Thoracic aorta (tissue), 2 donors: ENCODE measurements around the gene RABEPK. TPM values are rescaled to one million over a fixed set of nuclear protein-coding genes. Genes with fewer than 3 reads are reported as not detected.

Experiments
- ATAC-seq: fragments of 150-250 bp; one replicate; pipeline ENCODE4 v1.8.0; 2017; ENCODE audit warnings: low read depth; ENCODE audit not compliant: insufficient number of reproducible peaks, low FRiP score
- DNase-seq: peaks from one replicate; pipeline ENCODE4 v3.0.0-alpha.2; 2020; ENCODE audit warnings: low spot score
- H3K27ac ChIP-seq, 2 donors: fragments of 200-600 bp; sonication (generic); 1 replicate in 1 of 2; 2 replicates in 1 of 2; pipeline ENCODE4 v1.5.1; 2016; ENCODE audit warnings: mild to moderate bottlenecking in 2 of 2, moderate library complexity in 2 of 2
- H3K27me3 ChIP-seq: fragments of 200-600 bp; sonication (generic); replicated peaks from 2 replicates; pipeline ENCODE4 v1.6.0; 2016; ENCODE audit warnings: mild to moderate bottlenecking; ENCODE audit not compliant: insufficient read depth
- H3K36me3 ChIP-seq: fragments of 200-600 bp; sonication (generic); one replicate; pipeline ENCODE4 v1.5.1; 2016
- H3K4me1 ChIP-seq, 2 donors: fragments of 200-600 bp; sonication (generic); 1 replicate in 1 of 2; 2 replicates in 1 of 2; pipeline versions ENCODE4 v1.5.1 to v1.6.0; 2016; ENCODE audit warnings: low read depth in 2 of 2, mild to moderate bottlenecking in 1 of 2; ENCODE audit not compliant: control insufficient read depth in 1 of 2
- H3K4me3 ChIP-seq: fragments of 200-600 bp; sonication (generic); 2 replicates; pipeline ENCODE4 v1.5.1; 2016; ENCODE audit warnings: mild to moderate bottlenecking
- H3K9me3 ChIP-seq: fragments of 200-600 bp; sonication (generic); 2 replicates; pipeline ENCODE4 v1.5.1; 2016
- CTCF ChIP-seq: fragments of 200-600 bp; sonication (generic); IDR thresholded peaks from one replicate; pipeline ENCODE4 v1.5.1; 2019; ENCODE audit warnings: antibody characterized with exemption
- total RNA-seq, 2 donors: library from RNA; depleted of rRNA; stranded (reverse); fragments of >200 nt; gene quantifications; one replicate each; pipeline versions ENCODE4 v1.1.0 to v1.2.3, GENCODE V29; 2016

The RABEPK gene
- total RNA-seq, 2 donors from 2014 or later, result 8.1 to 9.9 TPM

GRCh38 chr9:125272697-125273096, 72.4 kb downstream of the RABEPK start:
- Histone ChIP-seq H3K9me3 (no peaks in the 10 kb centered on the region), H3K27ac (no peak overlapping the region), H3K4me1 (peaks cover 26 to 29% of the 10 kb centered on the region in 2 donors), H3K36me3 (no peaks in the 10 kb centered on the region), H3K4me3 (no peak overlapping the region), H3K27me3 (no peaks in the 10 kb centered on the region)
- TF ChIP-seq CTCF, result no peak
- no peak for DNase-seq
- ATAC-seq, result no peak

- Histone ChIP-seq H3K4me1 (peaks cover 10 to 13% of the 10 kb centered on the region in 2 donors), H3K4me3 (no peak overlapping the region), H3K27me3 (no peaks in the 10 kb centered on the region), H3K36me3 (no peaks in the 10 kb centered on the region), H3K27ac (no peak overlapping the region), H3K9me3 (no peaks in the 10 kb centered on the region)
- TF ChIP-seq CTCF, result no peak
- no peak for DNase-seq
- ATAC-seq, result no peak
Observed at GRCh38 chr9:125276771-125277170, 76.4 kb downstream of the RABEPK start.

GRCh38 chr9:125277411-125277810, 77.1 kb downstream of the RABEPK start:
- Histone ChIP-seq H3K9me3 (no peaks in the 10 kb centered on the region), H3K27me3 (no peaks in the 10 kb centered on the region), H3K36me3 (no peaks in the 10 kb centered on the region), H3K4me1 (peaks cover 10 to 12% of the 10 kb centered on the region in 2 donors), H3K4me3 (no peak overlapping the region), H3K27ac (no peak overlapping the region)
- no peak for DNase-seq
- ATAC-seq, result no peak
- no peak for TF ChIP-seq CTCF

GRCh38 chr9:125280945-125281344, 80.6 kb downstream of the RABEPK start:
- no peak for ATAC-seq
- H3K9me3 ChIP-seq, result no peaks in the 10 kb centered on the region
- TF ChIP-seq CTCF, result no peak

More at GRCh38 chr9:125280945-125281344, 80.6 kb downstream of the RABEPK start:
- H3K36me3 ChIP-seq, result no peaks in the 10 kb centered on the region
- H3K27me3 ChIP-seq, result no peaks in the 10 kb centered on the region
- no peak for DNase-seq
- H3K27ac ChIP-seq, result no peak overlapping the region
- no peak overlapping the region for H3K4me3 ChIP-seq
- peaks cover 0 to 2% of the 10 kb centered on the region in 2 donors for H3K4me1 ChIP-seq

Other genes with a start within 250 kb of the RABEPK start
- gene SCAI, start 57.0 kb upstream of the RABEPK start, total RNA-seq, result 10 to 100 TPM in 1 of 2 donors, 1 to 10 TPM in 1; 5.1 to 12.4 TPM
- 10 to 100 TPM; 33.9 to 34.9 TPM for gene PPP6C, start 10.7 kb upstream of the RABEPK start, total RNA-seq
- 100 to 1,000 TPM; 127 to 207 TPM for gene HSPA5, start 40.8 kb downstream of the RABEPK start, total RNA-seq
- gene GAPVD1, start 61.3 kb downstream of the RABEPK start, total RNA-seq, result 100 to 1,000 TPM in 1 of 2 donors, 10 to 100 TPM in 1; 82.8 to 105 TPM